ENCODE measurements around the gene CPVL.

GRCh38 chr7:29080803-29081202 lies 65.5 kb downstream of the CPVL start:
- no peak for TF ChIP-seq ZNF274 (IDR thresholded peaks at IDR 0.05; ENCODE audit: low read depth, low read length)
- TF ChIP-seq, protein P1, sequence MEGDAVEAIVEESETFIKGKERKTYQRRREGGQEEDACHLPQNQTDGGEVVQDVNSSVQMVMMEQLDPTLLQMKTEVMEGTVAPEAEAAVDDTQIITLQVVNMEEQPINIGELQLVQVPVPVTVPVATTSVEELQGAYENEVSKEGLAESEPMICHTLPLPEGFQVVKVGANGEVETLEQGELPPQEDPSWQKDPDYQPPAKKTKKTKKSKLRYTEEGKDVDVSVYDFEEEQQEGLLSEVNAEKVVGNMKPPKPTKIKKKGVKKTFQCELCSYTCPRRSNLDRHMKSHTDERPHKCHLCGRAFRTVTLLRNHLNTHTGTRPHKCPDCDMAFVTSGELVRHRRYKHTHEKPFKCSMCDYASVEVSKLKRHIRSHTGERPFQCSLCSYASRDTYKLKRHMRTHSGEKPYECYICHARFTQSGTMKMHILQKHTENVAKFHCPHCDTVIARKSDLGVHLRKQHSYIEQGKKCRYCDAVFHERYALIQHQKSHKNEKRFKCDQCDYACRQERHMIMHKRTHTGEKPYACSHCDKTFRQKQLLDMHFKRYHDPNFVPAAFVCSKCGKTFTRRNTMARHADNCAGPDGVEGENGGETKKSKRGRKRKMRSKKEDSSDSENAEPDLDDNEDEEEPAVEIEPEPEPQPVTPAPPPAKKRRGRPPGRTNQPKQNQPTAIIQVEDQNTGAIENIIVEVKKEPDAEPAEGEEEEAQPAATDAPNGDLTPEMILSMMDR (IDR thresholded peaks at IDR 0.05 in 2 of 3, conservative IDR thresholded peaks at IDR 0.05 in 1 of 3; ENCODE audit: borderline replicate concordance in 1 of 3, insufficient read depth in 1 of 3, low read depth in 2 of 3, low read length in 2 of 3), result no peak
- TF ChIP-seq POLR2AphosphoS5 (IDR thresholded peaks at IDR 0.05; ENCODE audit: low read depth, low read length), result no peak
- no peak for TF ChIP-seq EGR1 (IDR thresholded peaks at IDR 0.05; ENCODE audit: low read depth)
- no peak for TF ChIP-seq EZH2 (IDR thresholded peaks at IDR 0.05)
- TF ChIP-seq, protein P2, sequence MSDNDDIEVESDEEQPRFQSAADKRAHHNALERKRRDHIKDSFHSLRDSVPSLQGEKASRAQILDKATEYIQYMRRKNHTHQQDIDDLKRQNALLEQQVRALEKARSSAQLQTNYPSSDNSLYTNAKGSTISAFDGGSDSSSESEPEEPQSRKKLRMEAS (IDR thresholded peaks at IDR 0.05), result no peak
